Vagina (tissue), 2 donors: ENCODE results near the gene DNAJC7. TPM values are rescaled to one million over a fixed set of nuclear protein-coding genes. Genes with fewer than 3 reads are reported as not detected.

Experiments
- DNase-seq, 2 donors: peaks; one replicate each; pipeline ENCODE4 v3.0.0-alpha.2; 2017; ENCODE audit errors: extremely low spot score in 2 of 2
- H3K27ac ChIP-seq: fragments of 200-600 bp; sonication (generic); one replicate; pipeline ENCODE4 v1.5.1; 2019
- H3K27me3 ChIP-seq: fragments of 200-600 bp; sonication (generic); one replicate; pipeline ENCODE4 v1.5.1; 2019
- H3K36me3 ChIP-seq, 2 donors: fragments of 200-600 bp; sonication (generic); one replicate each; pipeline ENCODE4 v1.5.1; 2017 to 2019
- H3K4me1 ChIP-seq: fragments of 200-600 bp; sonication (generic); one replicate; pipeline ENCODE4 v1.5.1; 2019
- H3K4me3 ChIP-seq, 2 donors: fragments of 200-600 bp; sonication (generic); 1 replicate in 1 of 2; 2 replicates in 1 of 2; pipeline ENCODE4 v1.5.1; 2016 to 2019
- H3K9me3 ChIP-seq: fragments of 200-600 bp; sonication (generic); one replicate; pipeline ENCODE4 v1.5.1; 2019
- POLR2A ChIP-seq, 2 donors: fragments of 450-650 bp; IDR thresholded peaks; one replicate each; pipeline ENCODE4 v1.6.1; 2017; ENCODE audit warnings: antibody characterized with exemption in 2 of 2, mild to moderate bottlenecking in 2 of 2, moderate library complexity in 2 of 2
- POLR2AphosphoS5 ChIP-seq, 2 donors: sonication (generic); formaldehyde crosslinking; IDR thresholded peaks; one replicate each; pipeline ENCODE4 v1.9.0; 2017; ENCODE audit warnings: antibody characterized with exemption in 2 of 2, mild to moderate bottlenecking in 2 of 2, low read depth in 1 of 2; ENCODE audit not compliant: insufficient read depth in 1 of 2
- intact Hi-C: fragments of 100-400 bp; cut with DNase I; formaldehyde crosslinking; loops from one replicate; pipeline ENCODE4 v1.15.1; 2023
- total RNA-seq: library from RNA; depleted of rRNA; stranded (reverse); fragments of >200 nt; gene quantifications from one replicate; pipeline ENCODE4 v1.2.3, GENCODE V29; 2016
- TF ChIP-seq, protein P1 (sequence below), 3 experiments: fragments of 450-650 bp in 2 of 3; fragments of 200-600 bp in 1 of 3; sonication (generic) in 1 of 3; IDR thresholded peaks; one replicate each; pipeline ENCODE4 v1.5.1; 2017 to 2019; ENCODE audit warnings: antibody characterized with exemption in 3 of 3, mild to moderate bottlenecking in 2 of 3, moderate library complexity in 2 of 3

DNAJC7 gene
- total RNA-seq, 1 donor from 2014 or later = 60.2 TPM

DNA sequence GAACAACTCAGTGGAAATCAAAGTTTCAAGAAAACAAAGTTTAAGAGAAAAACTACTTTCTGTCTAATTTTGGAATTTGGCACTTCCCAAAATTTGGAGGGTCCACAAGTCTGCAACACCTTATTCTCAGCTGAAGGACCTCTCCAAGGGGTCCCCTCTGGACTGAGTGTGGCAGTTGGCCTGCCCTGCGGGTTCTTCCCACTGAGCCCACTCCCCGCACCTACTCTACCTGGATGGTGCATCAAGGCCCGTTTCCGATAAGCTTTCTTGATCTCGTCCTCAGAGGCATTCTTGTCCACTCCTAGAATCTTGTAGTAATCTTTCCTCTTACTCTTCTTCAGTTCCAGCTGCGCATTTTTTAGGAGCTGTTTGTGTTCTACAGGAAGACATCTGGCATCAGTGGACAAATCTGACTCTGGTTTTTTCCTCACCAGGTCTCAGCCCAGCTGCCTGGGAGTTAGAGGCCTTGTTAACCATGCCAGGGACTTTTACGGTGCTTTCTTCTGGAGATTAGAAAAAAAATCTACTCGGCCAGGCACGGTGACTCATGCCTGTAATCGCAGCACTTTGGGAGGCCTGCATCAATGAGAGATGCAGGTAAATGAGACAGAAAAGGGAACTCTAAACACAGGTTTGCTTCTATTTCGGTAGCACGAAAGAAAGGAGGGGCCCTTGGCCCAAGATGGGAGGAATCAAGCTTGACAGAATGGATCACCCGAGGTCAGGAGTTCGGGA, 35.0 kb downstream of the DNAJC7 start:
- Histone ChIP-seq H3K36me3 (peaks cover 0 to 68% of the 10 kb centered on the region in 2 donors), H3K27ac (peak overlapping the region; percentile 27), H3K4me1 (peaks cover 27% of the 10 kb centered on the region), H3K4me3 (no peak overlapping the region), H3K9me3 (no peaks in the 10 kb centered on the region), H3K27me3 (no peaks in the 10 kb centered on the region)
- no peak for DNase-seq
- intact Hi-C loops = no loop called here
- no peak for TF ChIP-seq POLR2AphosphoS5 (IDR thresholded peaks at IDR 0.05; ENCODE audit: insufficient read depth in 1 of 2, low read depth in 1 of 2)
- TF ChIP-seq, protein P1, sequence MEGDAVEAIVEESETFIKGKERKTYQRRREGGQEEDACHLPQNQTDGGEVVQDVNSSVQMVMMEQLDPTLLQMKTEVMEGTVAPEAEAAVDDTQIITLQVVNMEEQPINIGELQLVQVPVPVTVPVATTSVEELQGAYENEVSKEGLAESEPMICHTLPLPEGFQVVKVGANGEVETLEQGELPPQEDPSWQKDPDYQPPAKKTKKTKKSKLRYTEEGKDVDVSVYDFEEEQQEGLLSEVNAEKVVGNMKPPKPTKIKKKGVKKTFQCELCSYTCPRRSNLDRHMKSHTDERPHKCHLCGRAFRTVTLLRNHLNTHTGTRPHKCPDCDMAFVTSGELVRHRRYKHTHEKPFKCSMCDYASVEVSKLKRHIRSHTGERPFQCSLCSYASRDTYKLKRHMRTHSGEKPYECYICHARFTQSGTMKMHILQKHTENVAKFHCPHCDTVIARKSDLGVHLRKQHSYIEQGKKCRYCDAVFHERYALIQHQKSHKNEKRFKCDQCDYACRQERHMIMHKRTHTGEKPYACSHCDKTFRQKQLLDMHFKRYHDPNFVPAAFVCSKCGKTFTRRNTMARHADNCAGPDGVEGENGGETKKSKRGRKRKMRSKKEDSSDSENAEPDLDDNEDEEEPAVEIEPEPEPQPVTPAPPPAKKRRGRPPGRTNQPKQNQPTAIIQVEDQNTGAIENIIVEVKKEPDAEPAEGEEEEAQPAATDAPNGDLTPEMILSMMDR (IDR thresholded peaks at IDR 0.05) = no peak
- TF ChIP-seq POLR2A (IDR thresholded peaks at IDR 0.05) = no peak

GRCh38 chr17:41977991-41978390, 39.2 kb downstream of the DNAJC7 start:
- intact Hi-C loops = no loop called here
- peak overlapping the region; percentile 24 for H3K27ac ChIP-seq
- no peaks in the 10 kb centered on the region for H3K27me3 ChIP-seq
- H3K4me1 ChIP-seq = peaks cover 69% of the 10 kb centered on the region
- no peak overlapping the region for H3K4me3 ChIP-seq
- no peak for DNase-seq
- H3K9me3 ChIP-seq = no peaks in the 10 kb centered on the region
- peaks cover 0 to 72% of the 10 kb centered on the region in 2 donors for H3K36me3 ChIP-seq
- TF ChIP-seq, protein P1 (IDR thresholded peaks at IDR 0.05) = no peak

DNA sequence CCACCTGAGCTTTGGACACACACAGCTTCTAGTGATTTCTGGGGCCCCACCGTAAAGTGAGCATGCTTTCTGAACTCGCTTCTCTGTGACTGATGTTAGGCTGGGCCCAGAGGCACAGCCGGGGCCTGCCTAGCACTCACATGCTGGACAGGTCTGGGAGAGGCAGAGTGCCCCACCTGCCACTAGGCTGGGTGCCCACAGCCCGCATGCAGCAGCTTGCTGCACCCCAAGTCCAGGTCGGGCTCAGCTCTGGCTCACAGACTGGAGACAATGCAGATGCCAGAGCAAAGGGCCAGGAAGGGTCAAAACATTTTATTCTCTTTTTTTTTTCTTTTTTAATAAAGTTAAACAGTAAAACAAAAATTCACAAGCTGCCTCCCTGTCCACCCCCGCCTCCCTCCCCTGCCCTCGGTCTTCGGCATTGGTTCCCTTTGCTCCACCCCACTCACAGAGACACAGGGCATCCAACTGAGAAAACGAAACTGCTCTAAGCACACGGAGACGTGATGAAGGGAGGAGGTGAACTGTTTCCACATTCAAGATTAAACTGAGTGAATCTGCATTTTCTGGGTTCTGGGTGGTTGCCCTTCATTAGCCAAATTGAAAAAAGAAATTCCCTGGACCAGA, 41.0 kb downstream of the DNAJC7 start:
- H3K9me3 ChIP-seq = no peaks in the 10 kb centered on the region
- peak overlapping the region; percentile 9 to 17 for H3K4me3 ChIP-seq
- peaks cover 74% of the 10 kb centered on the region for H3K4me1 ChIP-seq
- intact Hi-C loops = no loop called here
- H3K27me3 ChIP-seq = no peaks in the 10 kb centered on the region
- H3K27ac ChIP-seq = peak overlapping the region; percentile 71
- no peak for TF ChIP-seq POLR2A (IDR thresholded peaks at IDR 0.05)
- TF ChIP-seq, protein P1 (IDR thresholded peaks at IDR 0.05) = no peak
- TF ChIP-seq POLR2AphosphoS5 (IDR thresholded peaks at IDR 0.05; ENCODE audit: insufficient read depth in 1 of 2, low read depth in 1 of 2) = peak in 1 of 2 donors; percentile 10
- peaks cover 0 to 73% of the 10 kb centered on the region in 2 donors for H3K36me3 ChIP-seq
- DNase-seq = no peak

GRCh38 chr17:41975099-41976083, 41.8 kb downstream of the DNAJC7 start:
- TF ChIP-seq POLR2A (IDR thresholded peaks at IDR 0.05) (no peak), POLR2AphosphoS5 (IDR thresholded peaks at IDR 0.05; ENCODE audit: insufficient read depth in 1 of 2, low read depth in 1 of 2) (no peak)
- TF ChIP-seq, protein P1 (IDR thresholded peaks at IDR 0.05) = no peak
- Histone ChIP-seq H3K36me3 (peaks cover 0 to 71% of the 10 kb centered on the region in 2 donors), H3K27ac (peak overlapping the region; percentile 71), H3K27me3 (no peaks in the 10 kb centered on the region), H3K4me1 (peaks cover 81% of the 10 kb centered on the region), H3K9me3 (no peaks in the 10 kb centered on the region), H3K4me3 (no peak overlapping the region)
- DNase-seq = no peak
- intact Hi-C loops = no loop called here
